Heart left ventricle (tissue), 16 donors: ENCODE measurements around the gene COL6A2. TPM values are rescaled to one million over a fixed set of nuclear protein-coding genes. Genes with fewer than 3 reads are reported as not detected.
"Not testable (repeated sequence)": the region's sequence is repeated elsewhere in the genome, so short reads cannot be mapped to it uniquely, and the experiment has no call there.

Source experiments
- ATAC-seq, 4 donors: fragments of 200-7000 bp; cut with Tn5 transposase; one replicate each; pipeline ENCODE4 v1.9.1; 2020 to 2022; ENCODE audit warnings: moderate library complexity in 4 of 4, mild to moderate bottlenecking in 3 of 4, moderate number of reproducible peaks in 1 of 4
- DNase-seq, 5 donors: peaks; one replicate each; pipeline ENCODE4 v3.0.0-alpha.2; 2020
- H3K27ac ChIP-seq, 12 donors: fragments of 200-600 bp; sonication (generic) in 4 of 12; one replicate each; pipeline versions ENCODE4 v1.5.0 to v1.8.0; 2016 to 2022; ENCODE audit warnings: mild to moderate bottlenecking in 2 of 12
- H3K27me3 ChIP-seq, 9 donors: fragments of 200-600 bp; sonication (generic) in 2 of 9; one replicate each; pipeline versions ENCODE4 v1.5.1 to v1.8.0; 2016 to 2022; ENCODE audit warnings: mild to moderate bottlenecking in 3 of 9
- H3K36me3 ChIP-seq, 9 donors: fragments of 200-600 bp; sonication (generic) in 2 of 9; one replicate each; pipeline versions ENCODE4 v1.5.0 to v1.8.0; 2018 to 2022; ENCODE audit warnings: mild to moderate bottlenecking in 2 of 9
- H3K4me1 ChIP-seq, 12 donors: fragments of 200-600 bp; sonication (generic) in 4 of 12; one replicate each; pipeline versions ENCODE4 v1.5.0 to v1.8.0; 2016 to 2022; ENCODE audit warnings: mild to moderate bottlenecking in 3 of 12
- H3K4me3 ChIP-seq, 12 donors: fragments of 200-600 bp; sonication (generic) in 4 of 12; one replicate each; pipeline versions ENCODE4 v1.5.0 to v1.8.0; 2017 to 2022; ENCODE audit warnings: mild to moderate bottlenecking in 9 of 12, moderate library complexity in 4 of 12
- H3K9me3 ChIP-seq, 12 donors: fragments of 200-600 bp; sonication (generic) in 4 of 12; one replicate each; pipeline versions ENCODE4 v1.5.0 to v1.8.0; 2016 to 2022; ENCODE audit warnings: mild to moderate bottlenecking in 1 of 12
- POLR2A ChIP-seq, 2 donors: fragments of 450-650 bp; IDR thresholded peaks; one replicate each; pipeline ENCODE4 v1.6.1; 2017; ENCODE audit warnings: antibody characterized with exemption in 2 of 2, mild to moderate bottlenecking in 2 of 2, moderate library complexity in 2 of 2
- WGBS, 4 donors: extraction: QIAGEN DNeasy Blood & Tissue Kit in 2 of 4; methylation state at CpG; one replicate each; pipeline versions ENCODE4 v1.1.5 to v1.1.7; 2013 to 2018; 5-methylcytosine and 5-hydroxymethylcytosine counted together
- intact Hi-C, 10 donors: fragments of 100-400 bp; cut with DNase I; formaldehyde crosslinking; loops; one replicate each; pipeline versions ENCODE4 v1.11.1 to v1.14.2; 2022
- polyA plus RNA-seq, 2 donors: library from polyadenylated mRNA; stranded (reverse); fragments of 200-250 nt; gene quantifications; one replicate each; pipeline ENCODE4 v1.2.3, GENCODE V29; 2013
- total RNA-seq, 9 donors: library from RNA; depleted of rRNA in 2 of 9; stranded (reverse); fragments of >200 nt in 2 of 9; fragmentation: NEBNext Ultra II Directional in 3 of 9; extraction: Animal tissue kit (Norgen Biotek cat#: 25700) in 3 of 9; gene quantifications; one replicate each; pipeline versions ENCODE4 v1.1.0 to v1.2.4, GENCODE V29; 2016 to 2023
- TF ChIP-seq, protein P1 (sequence below), 12 donors: fragments of 200-600 bp; sonication (generic) in 4 of 12; IDR thresholded peaks; one replicate each; pipeline versions ENCODE4 v1.5.0 to v1.8.0; 2018 to 2022; ENCODE audit warnings: antibody characterized with exemption in 12 of 12, mild to moderate bottlenecking in 5 of 12
- donor health status: ischemic (EF 13 %, LVEDD 7.1; RV severe dilation, severe dysfunction).
- donor health status: healthy with polysubstance abuse.
- donor health status: DM: no; HTN: yes; CAD: no.
- donor health status: DM: no; HTN: no; CAD: no.
- donor health status: ischemic (EF 25% LVEDD 6.9; RV normal size, moderate dysfunction).
- donor health status: ischemic (EF 25% LVEDD 5.7; RV mildly dilated, moderate dysfunction).
- donor health status: healthy.
- donor health status: DM: yes; HTN: yes; CAD: no.
- donor health status: ischemic (EF 35%, LVEDD 5.7; RV mildly dilated, moderate dysfunction).
- donor health status: nonischemic (EF 11% LVEDD 7.7; RV severe dilation, severe dysfunction).
- donor health status: DM: yes; HTN: yes; CAD: no.
- donor health status: PGD.
- donor health status: ischemic (EF 29% LVEDD 5.4; RV normal size, mild dysfunction).
- donor health status: nonischemic (EF 23%, LVEDD 6.1; RV moderate dilation, normal function).

The COL6A2 gene
- total and polyA plus RNA-seq, 11 donors: 118 to 484 (median 158) TPM

DNA sequence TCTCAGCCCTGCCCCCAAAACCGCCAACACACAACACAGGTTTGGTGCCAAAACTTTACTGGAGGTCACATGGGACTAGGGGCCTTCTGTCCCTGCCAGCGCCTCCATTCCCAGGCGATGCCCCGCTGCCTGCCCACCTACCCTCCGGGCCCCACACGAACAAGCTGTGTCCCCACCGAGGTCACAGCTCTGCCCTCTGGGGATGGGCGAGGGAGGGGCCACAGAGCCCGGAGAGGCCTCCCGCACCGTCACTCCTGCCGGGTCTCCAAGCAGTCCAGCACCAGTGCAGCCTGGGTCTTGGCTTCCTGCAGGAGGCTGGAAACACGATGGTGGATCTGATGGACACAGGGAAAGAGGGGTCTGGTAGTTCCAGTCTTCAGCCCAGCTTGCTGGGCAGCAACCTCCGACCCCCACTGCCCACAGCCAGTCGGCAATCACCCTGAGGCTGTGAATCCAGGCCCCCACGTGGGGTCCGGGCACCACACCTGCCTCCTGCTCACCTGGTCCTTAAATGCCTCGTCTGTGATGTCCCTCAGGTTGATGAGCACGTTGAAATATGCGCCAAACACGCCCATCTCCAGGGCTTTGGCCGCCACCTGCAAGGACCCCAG, 38.9 kb downstream of the COL6A2 start:
- 78 to 86% (median 79%) methylated on average over 16 to 22 of the region's 22 CpGs for WGBS, 4 donors
- Histone ChIP-seq H3K27me3 (no peaks in the 10 kb centered on the region), H3K36me3 (peaks cover 0 to 5% (median 0%) of the 10 kb centered on the region in 9 donors), H3K9me3 (no peaks in the 10 kb centered on the region), H3K4me1 (peaks cover 0 to 5% (median 0%) of the 10 kb centered on the region in 12 donors), H3K27ac (no peak overlapping the region), H3K4me3 (no peak overlapping the region)
- ATAC-seq: peak in 1 of 4 donors; percentile 2
- no peak for DNase-seq
- TF ChIP-seq, protein P1, sequence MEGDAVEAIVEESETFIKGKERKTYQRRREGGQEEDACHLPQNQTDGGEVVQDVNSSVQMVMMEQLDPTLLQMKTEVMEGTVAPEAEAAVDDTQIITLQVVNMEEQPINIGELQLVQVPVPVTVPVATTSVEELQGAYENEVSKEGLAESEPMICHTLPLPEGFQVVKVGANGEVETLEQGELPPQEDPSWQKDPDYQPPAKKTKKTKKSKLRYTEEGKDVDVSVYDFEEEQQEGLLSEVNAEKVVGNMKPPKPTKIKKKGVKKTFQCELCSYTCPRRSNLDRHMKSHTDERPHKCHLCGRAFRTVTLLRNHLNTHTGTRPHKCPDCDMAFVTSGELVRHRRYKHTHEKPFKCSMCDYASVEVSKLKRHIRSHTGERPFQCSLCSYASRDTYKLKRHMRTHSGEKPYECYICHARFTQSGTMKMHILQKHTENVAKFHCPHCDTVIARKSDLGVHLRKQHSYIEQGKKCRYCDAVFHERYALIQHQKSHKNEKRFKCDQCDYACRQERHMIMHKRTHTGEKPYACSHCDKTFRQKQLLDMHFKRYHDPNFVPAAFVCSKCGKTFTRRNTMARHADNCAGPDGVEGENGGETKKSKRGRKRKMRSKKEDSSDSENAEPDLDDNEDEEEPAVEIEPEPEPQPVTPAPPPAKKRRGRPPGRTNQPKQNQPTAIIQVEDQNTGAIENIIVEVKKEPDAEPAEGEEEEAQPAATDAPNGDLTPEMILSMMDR (IDR thresholded peaks at IDR 0.05): no peak
- TF ChIP-seq POLR2A (IDR thresholded peaks at IDR 0.05): no peak
- intact Hi-C loops: no loop called here

DNA sequence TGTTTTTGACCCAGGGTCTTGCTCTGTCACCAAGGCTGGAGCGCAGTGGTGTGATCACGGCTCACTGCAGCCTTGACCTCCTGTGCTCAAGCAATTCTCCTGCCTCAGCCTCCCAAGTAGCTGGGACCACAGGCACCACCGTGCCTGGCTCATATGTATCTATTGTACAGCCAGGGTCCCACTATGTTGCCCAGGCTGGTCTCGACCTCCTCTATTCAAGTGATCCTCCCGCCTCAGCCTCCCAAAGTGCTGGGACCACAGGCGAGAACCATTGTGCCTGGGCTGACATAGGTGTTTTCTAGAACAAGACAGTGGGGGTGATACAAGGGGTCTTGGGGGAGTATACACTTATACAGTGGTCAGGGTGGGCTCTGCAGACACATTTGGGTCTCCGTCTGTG, 40.0 kb downstream of the COL6A2 start:
- Histone ChIP-seq H3K36me3 (no peaks in the 10 kb centered on the region), H3K4me3 (no peak overlapping the region), H3K4me1 (peaks cover 0 to 5% (median 0%) of the 10 kb centered on the region in 12 donors), H3K27me3 (no peaks in the 10 kb centered on the region), H3K27ac (no peak overlapping the region), H3K9me3 (no peaks in the 10 kb centered on the region)
- ATAC-seq (no peak), DNase-seq (no peak)
- intact Hi-C loops: no loop called here
- TF ChIP-seq, protein P1 (IDR thresholded peaks at IDR 0.05): no peak
- no peak for TF ChIP-seq POLR2A (IDR thresholded peaks at IDR 0.05)
- WGBS, 4 donors: 77 to 97% (median 85%) methylated on average over 6 to 7 of the region's 7 CpGs

DNA sequence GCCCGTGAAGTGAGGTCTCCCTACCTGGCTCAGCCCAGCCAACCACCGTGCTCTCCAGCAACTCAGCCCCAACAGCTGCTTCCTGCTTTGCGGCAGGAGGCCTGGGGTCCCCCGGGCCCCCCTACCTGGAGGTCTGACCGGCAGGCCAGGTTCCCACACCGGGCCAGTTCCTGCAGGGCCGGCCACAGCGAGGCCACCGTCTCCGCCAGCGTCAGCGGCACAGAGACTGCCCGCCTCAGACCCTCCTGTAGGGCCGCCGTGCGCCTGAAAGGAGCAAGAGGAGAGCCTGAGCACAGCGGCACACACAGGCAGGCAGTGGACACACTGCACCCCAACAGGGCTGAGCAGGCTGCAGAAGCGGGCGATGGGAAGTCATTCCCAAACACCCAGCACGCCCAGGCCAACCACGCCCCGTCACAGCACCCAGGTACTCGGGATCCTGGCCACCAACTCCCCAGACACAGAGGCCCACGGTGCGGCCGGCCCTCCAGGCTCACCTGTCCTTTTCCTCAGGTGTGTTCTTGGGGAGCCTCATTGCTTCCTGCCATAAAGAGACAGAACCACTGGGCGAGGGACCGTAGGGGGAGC, 40.6 kb downstream of the COL6A2 start:
- 89 to 92% (median 91%) methylated on average over 10 to 28 of the region's 28 CpGs for WGBS, 4 donors
- ATAC-seq: no peak
- Histone ChIP-seq H3K4me3 (no peak overlapping the region), H3K27ac (no peak overlapping the region), H3K4me1 (peaks cover 0 to 7% (median under 1%) of the 10 kb centered on the region in 12 donors), H3K36me3 (no peaks in the 10 kb centered on the region), H3K9me3 (no peaks in the 10 kb centered on the region), H3K27me3 (no peaks in the 10 kb centered on the region)
- intact Hi-C loops: no loop called here
- TF ChIP-seq, protein P1 (IDR thresholded peaks at IDR 0.05): no peak
- TF ChIP-seq POLR2A (IDR thresholded peaks at IDR 0.05): no peak
- peak in 1 of 5 donors; percentile 48 for DNase-seq

DNA sequence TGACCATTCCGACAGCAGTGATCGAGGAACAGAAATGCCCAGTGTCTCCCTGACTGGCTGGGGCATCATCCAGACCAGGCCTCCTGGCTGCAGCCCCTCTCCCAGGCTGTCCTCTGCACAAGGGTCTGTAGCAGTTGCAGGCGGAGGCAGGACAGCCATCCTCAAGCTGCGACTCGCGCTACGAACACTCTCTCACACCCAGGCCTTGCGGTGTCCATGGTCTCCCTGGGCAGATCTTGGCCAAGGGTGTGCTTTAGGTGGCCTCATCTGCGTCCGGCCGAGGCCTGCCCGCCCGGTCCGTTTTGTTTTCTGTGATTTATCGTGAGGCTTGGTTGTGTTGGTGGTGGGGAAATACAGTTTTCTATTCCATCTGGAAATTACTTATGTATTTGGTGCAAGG, 41.8 kb downstream of the COL6A2 start:
- Histone ChIP-seq H3K9me3 (no peaks in the 10 kb centered on the region), H3K27me3 (no peaks in the 10 kb centered on the region), H3K4me1 (peaks cover 0 to 13% (median 6%) of the 10 kb centered on the region in 12 donors), H3K36me3 (no peaks in the 10 kb centered on the region), H3K4me3 (no peak overlapping the region), H3K27ac (no peak overlapping the region)
- intact Hi-C loops: loop anchor here in 6 of 10 donors (5.0 to 10.0 kb wide), 4 partner anchors 85 to 167 kb away; partner anchors contain the start of gene LSS (in 2 of the 6)
- ATAC-seq: no peak
- 91 to 97% (median 95%) methylated on average over 11 to 15 of the region's 15 CpGs for WGBS, 4 donors
- TF ChIP-seq, protein P1 (IDR thresholded peaks at IDR 0.05): no peak
- TF ChIP-seq POLR2A (IDR thresholded peaks at IDR 0.05): no peak
- no peak for DNase-seq

DNA sequence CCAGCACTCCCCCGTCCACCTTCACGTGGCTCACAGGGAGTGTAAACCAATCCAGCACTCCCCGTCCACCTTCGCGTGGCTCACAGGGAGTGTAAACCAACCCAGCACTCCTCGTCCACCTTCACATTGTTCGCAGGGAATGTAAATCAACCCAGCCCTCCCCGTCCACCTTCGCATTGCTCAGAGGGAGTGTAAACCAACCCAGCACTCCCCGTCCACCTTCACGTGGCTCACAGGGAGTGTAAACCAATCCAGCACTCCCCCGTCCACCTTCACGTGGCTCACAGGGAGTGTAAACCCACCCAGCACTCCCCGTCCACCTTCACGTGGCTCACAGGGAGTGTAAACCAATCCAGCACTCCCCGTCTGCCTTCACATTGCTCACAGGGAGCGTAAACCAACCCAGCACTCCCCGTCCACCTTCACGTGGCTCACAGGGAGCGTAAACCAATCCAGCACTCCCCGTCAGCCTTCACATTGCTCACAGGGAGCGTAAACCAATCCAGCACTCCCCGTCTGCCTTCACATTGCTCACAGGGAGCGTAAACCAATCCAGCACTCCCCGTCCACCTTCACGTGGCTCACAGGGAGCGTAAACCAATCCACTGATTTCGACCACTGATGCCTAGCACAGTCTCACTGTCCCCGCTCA, 42.6 kb downstream of the COL6A2 start:
- H3K27ac ChIP-seq, ATAC-seq: not testable (repeated sequence)

More for the DNA sequence above, 42.6 kb downstream of the COL6A2 start:
- WGBS, 4 donors: 75 to 81% (median 77%) methylated on average over 29 of the region's 29 CpGs
- peaks cover 0 to 13% (median 6%) of the 10 kb centered on the region in 12 donors for H3K4me1 ChIP-seq
- not testable (repeated sequence) for H3K9me3 ChIP-seq, H3K4me3 ChIP-seq, H3K27me3 ChIP-seq, H3K36me3 ChIP-seq
- DNase-seq: peak in 2 of 5 donors; percentile 7 to 31
- intact Hi-C loops: loop anchor here in 6 of 10 donors (5.0 to 10.0 kb wide), 4 partner anchors 84 to 168 kb away; partner anchors contain the start of gene LSS (in 2 of the 6)
